Stimulated activated naive CD4-positive, alpha-beta T cell treated with Interleukin-2 at 50 U/mL for 16 hours (primary cell): Measurements from ENCODE around the gene CFAP298.
"Not testable (repeated sequence)": the region's sequence is repeated elsewhere in the genome, so short reads cannot be mapped to it uniquely, and the experiment has no call there.

Experiments
- DNase-seq: peaks from one replicate; lab custom pipeline; 2025; lab: John Stamatoyannopoulos, UW

Gene CFAP298

DNA sequence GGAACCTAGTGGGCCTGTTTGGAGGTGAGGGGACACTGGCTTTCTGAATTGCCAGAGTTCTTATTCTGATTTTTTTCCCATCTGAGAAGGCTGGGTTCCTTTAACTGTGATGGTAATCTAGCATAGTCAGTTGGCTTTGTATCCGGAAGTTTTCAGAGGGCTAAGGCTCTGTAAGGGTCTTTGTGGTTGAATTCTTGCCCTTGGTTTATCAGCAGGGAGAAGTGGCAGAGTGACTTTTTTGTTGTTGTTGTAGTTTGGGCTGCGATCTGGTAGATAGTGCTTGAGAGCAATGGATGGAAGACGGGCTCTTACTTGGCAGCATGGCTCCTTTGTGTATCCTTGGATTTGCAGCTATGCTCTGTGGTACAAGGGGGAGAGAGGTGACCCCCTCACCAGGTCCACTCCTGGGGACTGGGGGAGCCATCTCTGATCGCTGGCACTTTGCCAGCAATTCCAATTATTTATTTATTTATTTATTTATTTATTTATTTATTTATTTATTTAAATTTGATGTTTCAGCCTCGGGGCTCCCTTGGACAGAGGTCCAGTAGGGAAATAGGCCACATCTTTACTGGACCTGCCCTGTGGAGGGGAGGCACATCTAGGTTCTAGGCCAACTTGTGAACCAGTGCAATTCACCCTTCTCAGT is 45.3 kb downstream of the CFAP298 start:
- DNase-seq, result no peak

DNA sequence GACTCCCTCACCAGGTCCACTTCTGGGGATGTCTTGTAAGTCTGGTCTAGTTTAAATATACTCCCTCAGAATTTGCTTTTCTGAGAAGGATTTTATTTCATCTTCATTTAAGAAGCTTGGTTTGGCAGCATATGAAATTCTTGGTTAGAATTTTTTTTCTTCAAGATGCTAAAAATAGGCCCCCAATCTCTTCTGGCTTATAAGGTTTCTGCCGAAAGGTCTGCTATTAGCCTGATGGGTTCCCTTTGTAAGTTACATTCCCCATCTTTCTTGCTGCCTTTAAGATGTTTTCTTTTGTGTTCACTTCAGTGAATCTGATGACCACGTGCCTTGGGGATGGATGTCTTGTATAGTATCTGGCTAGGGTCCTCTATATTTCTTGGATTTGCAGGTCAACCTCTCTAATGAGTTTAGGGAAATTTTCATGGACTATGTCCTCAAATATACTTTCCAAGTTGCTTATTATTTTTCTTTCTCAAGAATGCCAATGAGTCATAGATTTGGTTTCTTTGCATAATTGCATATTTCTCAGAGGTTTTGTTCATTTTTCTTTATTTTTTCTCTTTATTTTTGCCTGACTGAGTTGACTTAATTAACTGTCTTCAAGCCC is 46.2 kb downstream of the CFAP298 start:
- DNase-seq, result no peak

DNA sequence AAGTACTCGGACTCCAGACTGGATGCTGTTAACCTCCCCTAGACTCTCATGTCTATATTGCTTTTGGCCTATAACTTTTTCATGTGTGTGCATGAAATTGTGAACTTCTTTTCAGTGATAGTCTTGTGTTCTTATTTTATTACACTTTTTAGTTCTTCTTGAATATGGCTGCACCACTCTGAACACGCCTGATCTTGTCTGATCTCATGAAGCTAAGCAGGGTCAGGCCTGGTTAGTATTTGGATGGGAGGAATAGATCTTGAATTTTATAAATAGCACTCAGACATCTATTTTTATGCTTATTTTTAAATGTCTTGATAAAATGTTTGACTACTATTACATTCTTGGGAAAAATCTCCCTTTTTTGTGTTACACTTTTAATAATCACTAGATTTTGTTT is 49.3 kb downstream of the CFAP298 start:
- no peak for DNase-seq

DNA sequence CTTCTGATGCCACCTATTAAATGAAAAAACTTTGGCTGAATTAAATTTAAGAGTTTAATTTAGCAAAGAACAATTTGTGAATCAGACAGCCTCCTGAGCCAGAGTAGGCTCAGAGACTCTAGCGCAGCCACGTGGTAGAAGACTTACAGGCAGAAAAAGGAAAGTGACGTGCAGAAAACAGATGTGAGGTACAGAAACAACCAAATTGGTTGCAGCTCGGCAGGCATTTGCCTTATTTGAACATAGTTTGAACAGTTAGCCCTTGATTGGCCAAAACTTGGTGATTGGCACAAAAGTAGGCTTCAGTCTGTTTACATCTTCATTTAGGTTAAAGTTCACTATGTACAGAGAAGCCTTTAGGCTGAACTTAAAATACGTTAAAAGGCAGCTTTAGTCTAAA is 49.8 kb downstream of the CFAP298 start:
- DNase-seq, result no peak

DNA sequence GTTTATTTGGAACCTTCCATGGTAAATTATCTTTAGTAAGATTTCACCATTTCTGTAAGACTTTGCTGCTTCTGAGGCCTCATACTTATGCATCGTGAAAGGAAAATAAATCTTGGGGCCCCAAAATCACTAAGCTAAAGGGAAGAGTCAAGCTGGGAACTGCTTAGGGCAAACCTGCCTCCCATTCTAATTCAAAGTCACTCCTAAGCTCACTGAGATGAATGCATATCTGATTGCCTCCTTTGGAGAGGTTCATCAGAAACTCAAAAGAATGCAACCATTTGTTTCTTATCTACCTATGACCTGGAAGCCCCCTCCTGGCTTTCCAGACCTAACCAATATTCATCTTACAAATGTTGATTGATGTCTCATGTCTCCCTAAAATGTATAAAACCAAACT is 50.7 kb downstream of the CFAP298 start:
- not testable (repeated sequence) for DNase-seq

DNA sequence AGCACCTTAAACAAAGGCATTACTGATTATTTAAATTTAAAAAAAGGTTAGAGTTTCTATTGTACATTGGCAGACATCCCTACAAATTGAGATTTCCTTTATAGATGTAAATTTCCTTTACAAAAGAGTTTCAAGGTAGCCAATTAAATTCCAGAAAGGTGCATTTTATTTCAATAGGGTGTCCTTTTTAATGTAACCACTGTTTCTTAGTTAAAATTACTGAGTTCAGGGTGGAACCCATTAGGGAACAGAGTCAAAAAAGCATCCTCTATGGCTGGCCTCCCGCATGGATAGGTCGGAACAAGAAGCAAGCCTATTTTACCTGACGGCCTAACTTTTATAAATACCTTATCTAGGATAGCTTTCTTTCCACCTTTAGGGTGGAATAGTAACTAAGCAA is 51.3 kb downstream of the CFAP298 start:
- DNase-seq, result no peak

DNA sequence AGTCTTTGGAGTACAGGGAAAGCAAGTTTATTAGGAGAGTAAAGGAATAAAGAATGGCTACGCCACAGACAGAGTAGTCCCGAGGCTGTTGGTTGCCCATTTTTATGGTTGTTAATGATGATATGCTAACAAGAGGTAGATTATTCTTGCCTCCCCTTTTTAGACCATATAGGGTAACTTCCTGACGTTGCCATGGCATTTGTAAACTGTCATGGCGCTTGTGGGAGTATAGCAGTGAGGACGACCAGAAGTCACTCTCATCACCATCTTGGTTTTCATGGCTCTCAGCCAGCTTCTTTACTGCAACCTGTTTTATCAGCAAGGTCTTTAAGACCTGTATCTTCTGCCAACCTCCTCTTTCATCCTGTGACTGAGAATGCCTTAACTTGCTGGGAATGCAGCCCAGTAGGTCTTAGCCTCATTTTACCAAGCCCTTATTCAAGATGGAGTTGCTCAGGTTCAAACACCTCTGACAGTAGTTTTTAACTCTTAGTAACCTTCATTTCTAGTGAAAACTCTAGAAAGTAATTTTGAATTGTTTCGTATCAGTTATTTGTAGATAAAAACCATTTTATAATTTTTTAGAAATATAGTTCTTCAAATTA is 53.1 kb downstream of the CFAP298 start:
- no peak for DNase-seq

DNA sequence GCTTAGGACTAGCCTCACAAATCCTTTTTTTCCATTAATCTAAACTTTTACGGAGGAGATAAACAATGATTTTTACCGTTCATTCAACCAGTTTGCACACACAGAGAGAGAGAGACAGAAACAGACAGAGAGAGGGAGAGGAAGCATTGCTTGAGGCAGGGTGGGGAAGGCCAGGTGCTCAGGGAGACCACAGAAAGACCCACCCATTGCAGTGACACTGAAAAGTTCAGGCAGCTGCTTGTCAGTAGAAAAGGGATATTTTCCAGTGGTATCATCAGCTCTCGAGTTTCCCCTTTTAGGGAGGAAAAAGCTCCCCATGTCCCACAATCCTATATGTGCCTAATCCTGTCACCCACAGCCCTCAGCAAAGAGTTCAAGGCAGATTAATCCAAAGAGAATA is 54.1 kb downstream of the CFAP298 start:
- DNase-seq, result no peak

DNA sequence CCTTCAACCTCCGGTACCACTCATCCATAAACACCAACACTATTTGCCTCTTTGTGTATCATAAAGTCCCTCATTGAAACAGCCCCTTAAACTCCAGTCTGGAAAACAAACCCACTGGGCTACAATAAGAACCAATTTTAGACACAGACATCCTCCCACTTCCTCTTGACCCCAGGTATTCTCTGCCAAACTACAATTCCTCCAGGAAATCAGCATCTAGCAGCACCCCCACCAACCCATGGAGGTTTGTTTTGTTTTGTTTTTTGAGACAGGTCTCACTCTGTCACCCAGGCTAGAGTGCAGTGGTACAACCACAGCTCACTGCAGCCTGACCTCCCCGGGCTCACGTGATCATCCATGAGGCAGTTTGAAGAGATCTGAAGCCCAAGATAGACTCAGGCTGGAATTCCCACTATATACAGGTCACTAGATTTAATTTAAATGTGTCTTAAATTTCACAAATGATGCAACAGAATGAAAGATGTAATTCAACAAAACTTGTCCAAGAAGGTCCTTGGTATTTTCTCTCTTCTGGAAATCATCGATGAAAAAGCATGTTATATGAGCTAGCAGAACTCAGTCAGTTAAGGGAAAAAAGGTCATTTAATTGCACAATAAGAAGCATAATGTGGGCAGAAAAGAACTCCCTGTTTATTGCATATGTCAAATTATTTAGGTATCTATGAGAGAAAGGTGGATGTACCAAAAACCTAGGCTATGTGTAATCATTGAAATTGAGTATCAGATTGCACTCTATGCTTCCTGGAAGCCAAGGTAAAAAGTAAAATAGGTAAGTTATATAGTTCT is 57.1 kb downstream of the CFAP298 start:
- DNase-seq, result no peak

DNA sequence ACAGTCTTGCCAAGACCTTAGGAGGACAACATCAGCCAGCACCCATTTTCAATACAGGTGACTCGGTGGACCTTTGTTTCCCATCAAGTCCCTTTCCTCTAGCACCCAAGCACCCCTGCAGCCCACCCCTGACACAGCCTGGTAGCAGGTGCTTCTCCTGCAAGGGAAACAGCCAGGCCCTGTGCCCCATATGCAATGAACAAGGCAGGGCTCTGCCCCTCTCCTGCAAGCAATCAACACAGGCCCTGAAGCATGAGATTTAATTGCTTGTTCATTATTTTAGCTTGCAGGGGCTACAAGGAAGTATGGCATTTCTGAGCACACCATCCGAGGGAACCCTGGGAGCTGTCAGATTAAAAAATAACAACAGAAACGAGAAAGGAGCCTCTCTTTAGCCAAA is 62.3 kb downstream of the CFAP298 start:
- DNase-seq, result no peak

DNA sequence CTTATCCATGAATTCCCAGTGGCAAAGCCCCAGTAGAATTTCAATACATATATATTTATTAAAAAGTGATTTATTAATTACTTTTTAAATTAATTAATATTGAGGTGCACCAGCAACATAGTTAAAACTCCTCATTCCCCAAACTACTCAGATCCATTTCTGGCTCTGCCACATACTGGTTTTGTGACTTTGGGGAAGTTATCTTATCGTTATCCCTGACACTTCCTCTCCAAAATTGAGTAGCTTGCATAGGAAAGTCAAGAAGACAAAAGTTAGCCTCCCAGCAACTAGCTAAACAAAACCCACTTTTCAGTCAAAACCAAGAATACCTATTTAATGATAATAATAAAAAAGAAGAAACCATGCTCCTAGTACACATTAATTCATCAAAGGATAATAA is 62.7 kb downstream of the CFAP298 start:
- no peak for DNase-seq
